Endothelial cell of umbilical vein (primary cell): ENCODE results near the gene ICAM1. TPM values are rescaled to one million over a fixed set of nuclear protein-coding genes. Genes with fewer than 3 reads are reported as not detected.
"Not testable (repeated sequence)": the region's sequence is repeated elsewhere in the genome, so short reads cannot be mapped to it uniquely, and the experiment has no call there.

Experiments used
- BruUV-seq: library from RNA; stranded (reverse); fragments of 400-500 nt; replicated peaks from 2 replicates; lab custom pipeline; 2021; lab: Mats Ljungman, UMichigan
- CTCF ChIA-PET: fragments of 300-600, 350-600 bp; sonication (Branson Sonifier 250); formaldehyde crosslinking; loops from one replicate; lab custom pipeline; 2021; ENCODE audit warnings: antibody characterized with exemption, inconsistent platforms; lab: Charles Lee
- POLR2A ChIA-PET: fragments of 300-600, 350-600 bp; sonication (Branson Sonifier 250); formaldehyde crosslinking; loops from one replicate; lab custom pipeline; 2021; ENCODE audit warnings: antibody characterized with exemption, inconsistent platforms; lab: Charles Lee
- DNase-seq: peaks from one replicate; pipeline ENCODE4 v3.0.0-alpha.2; 2011; ENCODE audit warnings: low read depth, low spot score
- FAIRE-seq: peaks from 2 replicates; lab custom pipeline; 2011; peaks lifted over from hg19 to GRCh38; lab: Jason Lieb, UNC
- H2AFZ ChIP-seq: 2 replicates; pipeline ENCODE4 v1.6.0; 2012; ENCODE audit warnings: low read depth, low read length, control low read depth, inconsistent platforms
- H3K27ac ChIP-seq: 2 replicates; pipeline ENCODE4 v1.5.1; 2011; ENCODE audit warnings: low read depth, mild to moderate bottlenecking, control low read depth, low read length, moderate library complexity; ENCODE audit not compliant: insufficient read depth
- H3K27me3 ChIP-seq, 2 experiments: 2 replicates each; pipeline versions ENCODE4 v1.6.0 to v1.6.1; 2011; ENCODE audit warnings: low read length in 2 of 2, mixed read lengths in 1 of 2; ENCODE audit not compliant: control insufficient read depth in 2 of 2, insufficient read depth in 2 of 2
- H3K36me3 ChIP-seq, 2 experiments: 2 replicates in 1 of 2; 3 replicates in 1 of 2; pipeline ENCODE4 v1.5.1; 2011; ENCODE audit warnings: low read length in 2 of 2, mild to moderate bottlenecking in 1 of 2, moderate library complexity in 1 of 2; ENCODE audit not compliant: control insufficient read depth in 2 of 2, insufficient read depth in 2 of 2; ENCODE audit errors: extremely low read depth in 1 of 2
- H3K4me1 ChIP-seq: 3 replicates; pipeline ENCODE4 v1.5.1; 2011; ENCODE audit warnings: mild to moderate bottlenecking, low read length; ENCODE audit not compliant: control insufficient read depth, insufficient read depth; ENCODE audit errors: extremely low read depth
- H3K4me2 ChIP-seq: 2 replicates; pipeline ENCODE4 v1.6.1; 2011; ENCODE audit warnings: low read length, control low read depth, mixed read lengths; ENCODE audit not compliant: insufficient read depth
- H3K4me3 ChIP-seq, 3 experiments: fragments of 200-600 bp in 1 of 3; sonication (generic), shearing (Covaris generic) in 1 of 3; replicated peaks in 1 of 3; 2 replicates each; pipeline ENCODE4 v1.5.1; 2011 to 2016; ENCODE audit warnings: control low read depth in 3 of 3, low read length in 3 of 3, mild to moderate bottlenecking in 2 of 3, inconsistent platforms in 1 of 3, low read depth in 1 of 3, moderate library complexity in 1 of 3; ENCODE audit not compliant: insufficient read depth in 1 of 3
- H3K79me2 ChIP-seq: 2 replicates; pipeline ENCODE4 v1.6.0; 2012; ENCODE audit warnings: low read length, inconsistent platforms; ENCODE audit not compliant: control insufficient read depth, insufficient read depth
- H3K9ac ChIP-seq: replicated peaks from 2 replicates; pipeline ENCODE3; 2011; ENCODE audit warnings: low read length, control low read depth; ENCODE audit not compliant: insufficient read depth; ENCODE audit errors: extremely low read depth
- H3K9me1 ChIP-seq: replicated peaks from 3 replicates; pipeline ENCODE4 v1.6.0; 2011; ENCODE audit warnings: mild to moderate bottlenecking, low read length; ENCODE audit not compliant: control insufficient read depth, insufficient read depth; ENCODE audit errors: extremely low read depth
- H3K9me3 ChIP-seq: replicated peaks from 2 replicates; pipeline ENCODE4 v1.5.1; 2012; ENCODE audit warnings: low read length, inconsistent platforms; ENCODE audit not compliant: control insufficient read depth, insufficient read depth
- H4K20me1 ChIP-seq: replicated peaks from 2 replicates; pipeline ENCODE3; 2011; ENCODE audit warnings: mild to moderate bottlenecking, low read length; ENCODE audit not compliant: control insufficient read depth, insufficient read depth; ENCODE audit errors: extremely low read depth
- EZH2 ChIP-seq: IDR thresholded peaks from 2 replicates; pipeline ENCODE4 v1.6.1; 2012; ENCODE audit warnings: borderline replicate concordance, low read depth, mild to moderate bottlenecking, moderate library complexity, low read length, inconsistent platforms; ENCODE audit not compliant: severe bottlenecking
- FOS ChIP-seq: IDR thresholded peaks from 2 replicates; pipeline ENCODE4 v1.6.1; 2011; ENCODE audit warnings: mild to moderate bottlenecking, low read length, moderate library complexity, borderline replicate concordance; ENCODE audit not compliant: insufficient read depth
- GATA2 ChIP-seq: IDR thresholded peaks from 2 replicates; pipeline ENCODE4 v1.7.0; 2011; ENCODE audit warnings: low read depth, mild to moderate bottlenecking, moderate library complexity, mixed read lengths, low read length; ENCODE audit not compliant: insufficient read length, insufficient read depth
- JUN ChIP-seq: IDR thresholded peaks from 2 replicates; pipeline ENCODE4 v1.6.1; 2011; ENCODE audit warnings: borderline replicate concordance, low read depth; ENCODE audit not compliant: insufficient read length, insufficient read depth
- MYC ChIP-seq: IDR thresholded peaks from one replicate; pipeline ENCODE4 v1.6.1; 2011; ENCODE audit warnings: mild to moderate bottlenecking, low read depth, low read length
- POLR2A ChIP-seq: IDR thresholded peaks from 2 replicates; pipeline ENCODE4 v1.6.1; 2012; ENCODE audit warnings: low read depth, mild to moderate bottlenecking, control low read depth, low read length
- POLR2AphosphoS5 ChIP-seq: IDR thresholded peaks from 2 replicates; pipeline ENCODE4 v1.6.1; 2012; ENCODE audit warnings: low read depth, mild to moderate bottlenecking, control low read depth, low read length, moderate library complexity; ENCODE audit not compliant: insufficient read depth
- dilution Hi-C: fragments of 300-500 bp; cut with MboI; formaldehyde crosslinking; loops from one replicate; pipeline ENCODE4 v1.15.0; 2019; ENCODE audit warnings: low sequenced_read_pairs; ENCODE audit not compliant: extremely low pct_ligation_motif_present
- intact Hi-C: fragments of 100-400 bp; cut with micrococcal nuclease; formaldehyde crosslinking; loops from one replicate; pipeline ENCODE4 v1.10.0; 2022
- polyA plus RNA-seq, 4 experiments: library from polyadenylated mRNA; depleted of rRNA in 3 of 4; stranded (reverse) in 3 of 4; unstranded in 1 of 4; fragments of >200 nt; gene quantifications; 2 replicates each; pipeline versions ENCODE4 v1.2.1 to v1.2.3, GENCODE V29; 2011 to 2012; ENCODE audit warnings: missing spikeins in 1 of 4
- total RNA-seq: library from RNA; stranded (reverse); gene quantifications from 2 replicates; pipeline ENCODE4 v1.2.3, GENCODE V29; 2021
- TF ChIP-seq, protein P1 (sequence below): IDR thresholded peaks from 2 replicates; pipeline ENCODE4 v1.6.1; 2011; ENCODE audit not compliant: insufficient read depth, insufficient read length
- TF ChIP-seq, protein P2 (sequence below), 2 donors: IDR thresholded peaks; 1 replicate in 1 of 2; 2 replicates in 1 of 2; pipeline ENCODE4 v1.5.1; 2011; ENCODE audit warnings: low read length in 2 of 2, mild to moderate bottlenecking in 2 of 2, moderate library complexity in 2 of 2, control low read depth in 1 of 2, inconsistent platforms in 1 of 2, low read depth in 1 of 2; ENCODE audit not compliant: insufficient read depth in 1 of 2; ENCODE audit errors: extremely low read depth in 1 of 2

The ICAM1 gene
- total and polyA plus RNA-seq, 2 donors (not counting 3 experiments of a cell fraction or from before 2014, with no cell fraction given): 20.5 to 30.4 TPM

DNA sequence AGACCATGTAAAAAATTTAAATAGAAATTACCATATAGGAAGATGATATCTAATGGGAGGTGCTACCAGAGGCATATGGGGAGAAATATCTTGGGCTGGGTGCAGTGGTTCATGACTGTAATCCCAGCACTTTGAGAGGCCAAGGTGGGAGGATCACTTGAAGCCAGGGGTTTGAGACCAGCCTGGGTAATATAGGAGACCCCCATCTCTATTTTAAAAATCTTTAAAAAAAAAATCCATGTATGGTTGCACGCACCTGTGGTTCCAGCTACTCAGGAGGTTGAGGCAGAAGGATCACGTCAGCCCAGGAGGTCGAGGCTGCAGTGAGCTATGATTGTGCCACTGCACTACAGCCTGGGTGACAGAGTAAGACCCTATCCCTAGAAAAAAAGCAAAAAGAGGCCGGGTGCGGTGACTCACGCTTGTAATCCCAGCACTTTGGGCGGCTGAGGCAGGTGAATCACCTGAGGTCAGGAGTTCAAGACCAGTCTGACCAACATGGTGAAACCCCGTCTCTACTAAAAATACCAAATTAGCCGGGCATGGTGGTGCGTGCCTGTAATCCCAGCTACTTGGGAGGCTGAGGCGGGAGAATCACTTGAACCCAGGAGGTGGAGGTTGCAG lies 29.0 kb upstream of the ICAM1 start:
- H3K36me3 ChIP-seq, H2AFZ ChIP-seq, DNase-seq, H3K27me3 ChIP-seq, H3K4me2 ChIP-seq, H4K20me1 ChIP-seq, BruUV-seq, H3K9me3 ChIP-seq, H3K4me1 ChIP-seq, H3K9me1 ChIP-seq, H3K4me3 ChIP-seq, CTCF ChIA-PET, FAIRE-seq, POLR2A ChIA-PET, dilution Hi-C loops, H3K9ac ChIP-seq, H3K79me2 ChIP-seq, H3K27ac ChIP-seq: not testable (repeated sequence)
- intact Hi-C loops: loop anchor here (2.0 kb wide), 1 partner anchor 311 kb away; no protein-coding TSS in a partner anchor

DNA sequence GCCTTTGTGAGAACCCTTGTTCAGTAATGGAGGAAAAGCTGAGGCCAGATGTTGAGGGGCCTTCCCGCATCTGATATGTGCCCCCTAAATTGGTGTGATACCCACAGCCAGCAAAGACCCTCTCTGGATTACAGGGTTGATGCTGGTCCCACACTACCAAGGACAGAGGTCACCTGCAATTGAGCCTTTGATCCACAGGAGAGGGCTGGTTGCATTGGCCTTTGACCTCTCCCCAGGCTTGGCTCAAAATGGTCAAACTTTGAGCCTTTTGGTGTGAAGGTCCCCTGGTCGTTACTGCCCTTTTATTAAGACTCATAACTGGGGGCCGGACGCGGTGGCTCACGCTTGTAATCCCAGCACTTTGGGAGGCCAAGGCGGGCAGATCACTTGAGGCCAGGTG lies 27.3 kb upstream of the ICAM1 start:
- intact Hi-C loops (loop anchor here (2.0 kb wide), 1 partner anchor 313 kb away; no protein-coding TSS in a partner anchor), dilution Hi-C loops (no loop called here)
- Histone ChIP-seq H3K4me2 (no peak overlapping the region), H3K9me1 (no peaks in the 10 kb centered on the region), H3K27ac (no peak overlapping the region), H3K27me3 (no peaks in the 10 kb centered on the region), H3K36me3 (no peaks in the 10 kb centered on the region), H3K9me3 (no peaks in the 10 kb centered on the region), H3K4me1 (no peaks in the 10 kb centered on the region), H3K4me3 (no peak overlapping the region), H4K20me1 (no peaks in the 10 kb centered on the region), H3K79me2 (no peaks in the 10 kb centered on the region), H2AFZ (no peak overlapping the region), H3K9ac (no peak overlapping the region)
- ChIA-PET POLR2A (no interaction called here), CTCF (interaction anchor here (1.4 kb wide), 1 partner anchor 145 kb away, joined by 3 read pairs; no protein-coding TSS in a partner anchor)
- no peak for DNase-seq
- FAIRE-seq: no peak
- no TSS peak for BruUV-seq
- no peak for TF ChIP-seq JUN
- TF ChIP-seq EZH2: no peak
- no peak for TF ChIP-seq GATA2
- no peak for TF ChIP-seq POLR2A
- no peak for TF ChIP-seq MYC
- TF ChIP-seq FOS: no peak
- TF ChIP-seq, protein P1, sequence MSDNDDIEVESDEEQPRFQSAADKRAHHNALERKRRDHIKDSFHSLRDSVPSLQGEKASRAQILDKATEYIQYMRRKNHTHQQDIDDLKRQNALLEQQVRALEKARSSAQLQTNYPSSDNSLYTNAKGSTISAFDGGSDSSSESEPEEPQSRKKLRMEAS: no peak
- TF ChIP-seq POLR2AphosphoS5: no peak
- TF ChIP-seq, protein P2, sequence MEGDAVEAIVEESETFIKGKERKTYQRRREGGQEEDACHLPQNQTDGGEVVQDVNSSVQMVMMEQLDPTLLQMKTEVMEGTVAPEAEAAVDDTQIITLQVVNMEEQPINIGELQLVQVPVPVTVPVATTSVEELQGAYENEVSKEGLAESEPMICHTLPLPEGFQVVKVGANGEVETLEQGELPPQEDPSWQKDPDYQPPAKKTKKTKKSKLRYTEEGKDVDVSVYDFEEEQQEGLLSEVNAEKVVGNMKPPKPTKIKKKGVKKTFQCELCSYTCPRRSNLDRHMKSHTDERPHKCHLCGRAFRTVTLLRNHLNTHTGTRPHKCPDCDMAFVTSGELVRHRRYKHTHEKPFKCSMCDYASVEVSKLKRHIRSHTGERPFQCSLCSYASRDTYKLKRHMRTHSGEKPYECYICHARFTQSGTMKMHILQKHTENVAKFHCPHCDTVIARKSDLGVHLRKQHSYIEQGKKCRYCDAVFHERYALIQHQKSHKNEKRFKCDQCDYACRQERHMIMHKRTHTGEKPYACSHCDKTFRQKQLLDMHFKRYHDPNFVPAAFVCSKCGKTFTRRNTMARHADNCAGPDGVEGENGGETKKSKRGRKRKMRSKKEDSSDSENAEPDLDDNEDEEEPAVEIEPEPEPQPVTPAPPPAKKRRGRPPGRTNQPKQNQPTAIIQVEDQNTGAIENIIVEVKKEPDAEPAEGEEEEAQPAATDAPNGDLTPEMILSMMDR (IDR thresholded peaks at IDR 0.05; ENCODE audit: extremely low read depth in 1 of 2, insufficient read depth in 1 of 2, low read depth in 1 of 2, low read length in 2 of 2): no peak
